NCI-H2196 treated with DMSO at 0.1 percent for 48 hours (cell line): ENCODE data around the gene KCNG1.

ENCODE experiments used
- DNase-seq: peaks from one replicate; lab custom pipeline; 2025; ENCODE audit not compliant: unreplicated experiment; lab: John Stamatoyannopoulos, UW

KCNG1 gene

DNA sequence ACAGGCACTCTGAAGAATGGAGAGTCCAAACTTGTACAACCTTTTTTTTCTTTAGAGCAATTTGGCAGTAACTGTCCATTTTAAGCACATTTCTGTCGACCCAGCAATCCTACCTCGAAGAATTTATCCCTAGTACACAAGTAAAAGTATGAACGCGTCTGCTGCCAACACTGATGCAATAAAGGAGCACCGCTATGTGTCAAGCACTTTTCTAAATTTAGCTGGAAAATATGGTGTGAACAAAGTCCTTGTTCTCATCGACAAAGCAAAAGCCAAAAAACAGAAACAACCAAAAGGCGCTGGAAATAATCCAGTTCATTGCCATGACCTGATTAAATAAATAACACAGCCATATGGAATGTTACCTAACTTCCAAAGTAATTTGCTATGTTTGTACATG, 65.6 kb downstream of the KCNG1 start:
- no peak for DNase-seq

DNA sequence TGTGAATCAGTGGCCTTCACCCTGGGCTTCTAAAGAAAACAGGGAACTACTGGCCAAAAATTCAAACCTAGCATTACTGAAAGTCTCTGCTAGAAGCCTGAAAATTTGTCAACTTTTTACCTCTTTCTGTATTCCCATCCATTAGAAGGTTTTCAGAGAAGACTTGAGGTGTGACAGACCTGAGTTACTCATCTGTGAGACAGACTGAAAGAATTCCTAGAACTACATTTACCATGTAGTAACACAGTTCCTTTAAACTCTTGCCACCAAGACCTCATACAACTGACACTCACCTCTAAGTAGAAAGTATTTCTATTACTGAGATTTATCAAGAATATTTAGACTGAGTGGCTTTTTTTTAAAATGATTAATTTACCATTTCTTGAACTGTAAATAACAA, 69.1 kb downstream of the KCNG1 start:
- DNase-seq = no peak
